Frontal cortex (tissue), 4 donors: Measurements from ENCODE around the gene PROM1. TPM values are rescaled to one million over a fixed set of nuclear protein-coding genes. Genes with fewer than 3 reads are reported as not detected.

Source experiments
- DNase-seq, 2 donors: peaks; one replicate each; pipeline ENCODE4 v3.0.0; 2012; ENCODE audit warnings: low spot score in 2 of 2
- FAIRE-seq: peaks from 2 replicates; lab custom pipeline; 2012; peaks lifted over from hg19 to GRCh38; lab: Jason Lieb, UNC
- total RNA-seq: library from RNA; depleted of rRNA; stranded (reverse); fragments of >200 nt; gene quantifications from one replicate; pipeline ENCODE4 v1.2.3, GENCODE V29; 2014
- donor health status: control.
- donor health status: control.
- donor health status: control.

Gene PROM1
- total RNA-seq, 1 donor from 2014 or later = 87.6 TPM

DNA sequence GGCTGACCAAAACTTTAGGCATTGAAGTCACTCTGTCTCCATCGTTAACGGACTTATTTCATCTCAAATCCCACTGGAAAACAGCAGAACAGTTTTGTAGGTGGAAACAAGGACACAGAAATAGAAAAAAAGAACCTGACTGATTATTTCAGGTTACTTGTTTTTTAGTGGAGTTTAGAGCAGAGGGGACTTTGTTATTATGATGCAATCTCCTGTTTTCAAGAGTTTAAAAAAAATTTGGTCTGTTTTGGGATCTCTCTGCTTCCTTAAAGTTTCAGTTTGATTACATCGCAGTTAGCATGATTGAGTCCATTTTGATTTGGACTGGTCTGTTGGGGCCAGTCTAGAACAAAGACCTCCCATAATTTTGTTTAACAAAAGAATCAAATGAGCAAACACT is 13.6 kb downstream of the PROM1 start:
- FAIRE-seq = no peak
- DNase-seq = no peak

DNA sequence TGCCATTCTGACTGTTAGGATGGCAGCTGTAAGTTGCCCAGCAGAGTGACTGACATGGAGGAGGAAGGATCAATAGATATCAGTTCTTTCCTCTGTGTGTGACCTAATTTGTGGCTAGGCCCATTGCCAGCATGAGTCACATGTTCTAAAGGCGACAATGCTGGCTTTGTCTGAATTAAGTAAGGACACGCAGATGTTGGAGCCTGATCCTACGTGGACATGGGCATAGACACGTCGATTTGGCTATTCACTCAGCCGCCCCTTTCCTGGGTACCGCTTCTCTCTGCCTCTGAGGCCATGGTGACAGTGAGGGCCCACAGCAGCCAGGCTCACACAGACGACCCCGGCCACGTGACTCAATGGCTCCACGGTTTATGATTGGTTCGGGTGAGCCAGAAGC is 16.3 kb downstream of the PROM1 start:
- no peak for DNase-seq
- FAIRE-seq = no peak

DNA sequence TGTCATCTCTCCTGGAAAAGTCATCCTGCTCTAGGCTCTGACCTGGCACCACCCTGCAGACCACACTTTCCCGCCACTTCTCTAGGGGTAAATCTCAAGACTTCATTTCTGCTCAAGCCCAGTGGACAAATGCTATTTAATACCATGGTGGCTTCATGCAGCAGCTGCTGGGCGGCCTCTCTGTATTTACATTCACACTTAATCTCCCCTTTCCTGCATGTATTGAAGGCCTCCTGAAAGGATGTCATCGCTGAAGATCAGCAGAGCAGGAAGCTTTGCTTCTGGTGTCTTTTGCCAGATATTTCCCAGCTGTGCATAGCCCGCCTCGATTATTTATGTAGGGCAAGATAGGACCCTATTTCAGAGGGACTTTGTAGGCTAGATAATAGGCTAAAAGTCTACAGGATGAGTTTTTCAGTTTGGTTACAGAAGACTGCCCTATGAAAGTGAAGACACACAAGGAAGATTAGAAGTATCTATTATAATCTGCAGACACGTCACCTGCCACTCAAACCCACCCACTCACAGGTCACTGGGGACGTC is 17.2 kb downstream of the PROM1 start:
- no peak for FAIRE-seq

DNA sequence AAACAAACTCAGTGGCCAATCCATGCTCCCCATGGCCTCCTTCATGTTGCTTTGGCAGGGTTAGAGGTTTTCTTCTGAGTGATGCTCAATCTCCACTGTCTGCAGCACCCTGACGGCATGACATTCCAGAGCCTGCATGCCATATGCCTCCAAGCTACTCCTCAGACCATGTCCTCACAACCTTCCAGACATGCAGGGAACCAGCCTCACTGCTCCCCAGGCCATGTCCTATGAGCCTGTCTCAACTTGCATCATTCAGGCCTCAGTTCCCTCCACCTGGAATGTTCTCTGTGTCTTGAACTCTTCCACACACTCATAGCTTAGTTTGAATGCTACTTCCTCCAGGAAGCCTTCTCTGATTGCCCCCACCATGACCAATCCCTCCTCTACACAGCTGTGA is 18.8 kb downstream of the PROM1 start:
- no peak for FAIRE-seq

More for the DNA sequence above, 17.2 kb downstream of the PROM1 start:
- DNase-seq = no peak

DNA sequence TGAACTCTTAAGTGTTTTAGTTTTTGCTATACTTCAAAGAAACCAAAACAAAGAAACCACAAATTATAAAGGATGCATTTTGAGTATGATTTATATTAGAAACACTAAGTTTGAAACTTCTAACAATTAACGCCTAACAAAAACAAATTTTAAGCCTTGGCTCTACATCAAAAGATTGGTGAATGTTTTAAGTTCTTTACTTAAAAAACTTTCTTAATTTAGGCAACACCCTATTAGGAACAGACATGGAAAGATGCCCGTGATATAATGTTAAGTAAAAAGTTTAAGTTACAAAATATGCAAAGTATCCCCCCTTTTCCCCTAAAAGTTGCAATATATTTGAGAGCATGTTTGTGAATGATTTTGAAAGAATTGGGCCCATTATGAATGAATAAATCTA is 21.2 kb downstream of the PROM1 start:
- no peak for DNase-seq
- FAIRE-seq = no peak

More for the DNA sequence above, 18.8 kb downstream of the PROM1 start:
- DNase-seq = no peak

DNA sequence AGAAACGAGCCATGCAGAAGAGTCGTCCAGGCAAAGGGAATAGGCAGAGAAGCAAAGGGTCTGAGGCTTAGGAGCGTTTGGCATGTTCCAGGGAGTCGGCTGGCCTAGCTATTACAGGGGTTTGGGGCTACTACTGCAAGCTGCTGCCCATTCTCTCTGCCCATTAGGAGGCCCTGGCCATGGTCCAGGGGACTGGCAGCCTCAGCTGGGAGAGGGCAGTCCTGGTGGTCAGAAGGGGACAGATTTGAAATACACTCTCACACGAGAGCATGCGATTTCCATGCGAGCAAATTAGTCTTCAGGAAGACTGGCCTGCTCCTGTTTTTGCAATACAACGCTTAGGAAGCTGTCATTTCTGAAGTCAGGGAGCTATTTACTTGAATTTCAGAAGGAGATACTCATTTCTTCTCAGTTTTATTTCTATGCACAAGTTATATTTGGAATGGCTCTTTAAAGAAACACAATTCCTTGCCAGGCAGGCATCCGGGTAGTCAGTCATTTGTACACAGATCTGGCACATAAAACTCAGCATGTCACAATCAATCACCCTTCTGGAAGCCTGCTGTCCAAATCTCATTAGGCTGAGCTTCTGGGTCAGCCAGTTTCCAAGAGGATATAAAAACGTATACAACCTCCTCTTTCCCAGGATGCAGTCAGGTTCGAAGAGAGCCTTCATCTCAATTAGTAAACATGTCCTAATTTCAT is 27.0 kb downstream of the PROM1 start:
- FAIRE-seq (no peak), DNase-seq (no peak)

DNA sequence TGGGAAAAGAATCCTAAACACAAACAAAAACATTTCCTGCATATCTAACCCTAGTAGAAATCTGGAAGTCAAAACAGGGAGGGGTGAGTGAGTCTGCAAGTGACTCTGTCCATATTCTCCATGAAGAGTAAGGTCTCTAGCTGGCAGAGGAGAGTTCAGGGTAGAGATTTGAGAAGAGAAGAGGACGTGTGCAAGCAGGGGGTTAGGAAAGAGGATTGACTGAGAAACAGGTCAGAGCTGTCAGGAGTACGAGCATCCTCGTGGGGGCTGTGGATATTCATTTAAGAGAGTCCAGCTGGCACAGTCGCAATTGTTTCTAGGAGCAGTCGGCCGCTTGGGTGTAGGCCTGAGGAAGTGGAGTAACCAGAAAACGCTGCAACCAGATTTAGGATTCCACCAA is 27.9 kb downstream of the PROM1 start:
- FAIRE-seq (no peak), DNase-seq (no peak)

DNA sequence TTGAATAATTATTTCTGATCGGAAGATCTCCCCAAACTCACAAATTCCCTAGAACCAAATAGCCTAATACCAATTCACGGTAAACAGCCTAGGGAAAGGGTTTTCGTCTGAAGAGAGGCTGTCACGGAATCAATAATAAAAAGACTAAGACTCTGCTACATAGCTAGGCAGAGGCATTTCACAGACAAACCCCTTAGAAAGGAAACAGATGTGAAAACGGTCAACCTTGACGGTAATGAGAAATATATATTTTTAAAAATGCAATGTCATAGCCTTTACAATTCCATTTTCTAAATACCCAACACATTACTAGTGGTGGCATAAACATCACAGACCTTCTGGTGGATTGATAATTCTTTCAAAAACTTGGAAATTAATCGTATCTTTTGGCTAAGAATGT is 28.4 kb downstream of the PROM1 start:
- no peak for FAIRE-seq

DNA sequence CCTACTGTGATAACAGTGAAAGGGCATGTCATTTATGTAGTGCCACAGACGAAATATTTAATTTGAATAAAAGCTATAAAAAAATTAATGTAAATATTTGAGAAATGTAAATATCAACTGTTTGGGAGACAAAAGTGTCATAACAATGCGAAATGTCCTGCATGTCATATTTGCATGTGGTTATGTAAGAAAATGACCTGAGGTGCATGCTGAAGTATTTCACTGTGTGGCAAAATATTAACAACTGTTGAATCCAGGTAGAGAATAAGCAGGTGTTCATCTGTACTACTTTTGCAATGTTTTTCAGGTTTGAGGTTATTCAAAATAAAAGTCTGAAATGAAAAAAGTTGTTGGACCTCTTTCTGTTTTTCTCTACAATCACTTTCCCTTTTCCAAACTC is 30.9 kb downstream of the PROM1 start:
- FAIRE-seq = no peak
- no peak for DNase-seq

More for the DNA sequence above, 28.4 kb downstream of the PROM1 start:
- DNase-seq = no peak

DNA sequence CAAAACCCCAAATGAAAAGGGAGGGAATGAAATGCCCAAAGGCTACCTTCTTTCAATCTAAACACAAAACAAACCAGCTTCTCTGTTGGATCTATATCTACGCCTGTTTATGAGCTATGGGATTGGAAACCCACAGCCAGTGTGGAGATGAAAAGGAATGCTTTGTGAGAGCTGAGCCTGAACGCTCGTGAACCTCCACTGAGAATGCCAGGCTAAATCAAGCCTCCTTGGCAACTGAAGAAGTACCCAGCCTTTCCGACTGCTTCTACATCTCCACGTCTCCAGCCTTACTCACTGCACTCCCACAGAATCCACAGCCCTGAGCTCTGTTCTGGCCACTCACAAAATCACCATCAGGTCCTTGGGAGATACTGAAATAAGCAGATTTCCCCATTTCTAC is 31.8 kb downstream of the PROM1 start:
- DNase-seq = no peak
- no peak for FAIRE-seq

DNA sequence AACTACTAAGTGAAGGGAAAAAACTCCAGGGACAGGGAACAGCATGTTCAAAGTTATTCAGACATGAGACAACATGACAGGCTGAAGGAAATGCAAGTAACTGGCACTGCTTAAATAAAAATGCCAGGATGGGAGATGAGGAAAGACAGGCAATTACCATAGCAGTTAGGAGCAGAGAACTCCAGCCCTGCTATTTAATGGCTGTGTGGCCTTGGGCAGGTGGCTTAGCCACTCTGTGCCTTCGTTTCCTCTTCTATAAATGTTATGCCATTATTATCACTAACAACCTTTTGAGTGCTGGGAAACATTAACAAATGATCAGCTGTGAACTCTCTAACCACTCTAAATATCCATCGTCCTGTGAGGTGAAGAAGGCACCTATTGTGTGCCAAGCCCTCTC is 32.7 kb downstream of the PROM1 start:
- FAIRE-seq (no peak), DNase-seq (no peak)

DNA sequence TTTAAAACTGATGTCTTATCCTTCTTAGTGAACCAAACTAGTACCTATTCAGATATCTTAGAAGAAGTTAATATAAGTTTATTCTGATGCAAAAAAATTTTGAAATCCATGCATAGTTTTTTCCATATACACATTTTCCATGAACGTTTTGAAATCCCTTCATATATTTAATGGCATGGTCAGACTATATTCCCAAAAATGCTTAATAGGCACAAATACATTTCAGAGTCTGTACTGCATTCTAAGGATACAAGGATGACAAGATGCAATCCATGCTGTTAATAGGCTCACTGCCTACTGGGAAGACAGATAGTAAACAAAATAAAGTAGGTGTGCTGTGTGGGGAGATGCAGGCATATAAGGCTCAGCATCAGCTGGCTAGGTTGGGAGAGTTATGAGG is 33.2 kb downstream of the PROM1 start:
- no peak for FAIRE-seq
- no peak for DNase-seq

DNA sequence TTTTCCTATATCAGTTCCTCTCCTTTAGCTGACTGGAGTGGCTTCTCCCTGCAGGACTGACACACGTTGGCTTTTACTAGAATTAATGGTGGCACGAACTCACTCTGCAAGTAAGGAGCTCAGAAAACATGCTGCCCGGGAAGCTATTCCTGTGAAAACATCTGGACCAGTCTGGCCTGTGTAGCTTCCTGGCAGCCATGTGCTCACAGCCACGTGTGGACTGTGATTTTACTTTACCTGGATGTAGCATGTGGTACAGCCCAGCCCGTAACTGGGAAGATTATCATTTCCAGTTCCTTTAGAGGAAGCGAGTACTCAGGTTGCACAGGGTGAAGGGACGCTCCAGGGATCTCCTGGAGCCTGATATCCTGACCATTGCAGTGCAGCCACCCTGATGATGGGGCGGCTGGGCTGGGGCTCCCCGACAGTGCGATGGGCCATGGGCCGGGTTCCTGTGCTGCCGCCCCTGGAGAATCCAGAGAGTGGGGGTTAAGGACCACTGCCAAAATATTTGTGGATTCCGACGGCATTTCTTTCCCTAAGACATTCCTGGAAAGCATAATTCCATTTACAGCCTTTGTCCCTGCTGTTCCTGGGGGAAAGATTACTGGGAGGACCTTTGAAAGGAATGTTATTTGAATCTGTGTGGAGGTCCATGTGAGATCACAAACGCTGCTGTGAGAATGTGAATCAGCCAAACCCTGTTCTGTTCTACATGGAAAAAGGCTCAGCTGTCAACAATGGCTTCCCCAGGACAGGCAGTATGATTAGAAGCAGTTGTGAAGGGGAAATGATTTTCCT is 35.0 kb downstream of the PROM1 start:
- FAIRE-seq (no peak), DNase-seq (no peak)

DNA sequence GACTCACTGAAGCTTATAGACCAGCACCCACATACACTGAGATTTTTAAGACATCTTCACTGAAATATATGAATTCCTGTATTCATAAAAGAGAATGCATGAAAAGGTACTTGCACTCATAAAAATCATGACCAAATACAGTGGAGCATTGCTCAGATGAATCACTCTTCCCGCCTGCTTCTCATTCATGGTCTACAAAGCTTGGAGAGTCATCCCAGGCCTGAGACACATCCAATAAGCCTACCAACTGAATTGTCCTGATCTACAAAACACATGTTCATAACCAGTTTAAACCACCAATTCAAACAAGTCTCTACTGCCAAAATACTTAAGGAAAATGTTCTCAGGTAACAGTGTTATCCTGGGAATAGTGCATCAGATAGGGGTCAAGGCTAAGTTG is 38.1 kb downstream of the PROM1 start:
- DNase-seq = no peak
- no peak for FAIRE-seq

DNA sequence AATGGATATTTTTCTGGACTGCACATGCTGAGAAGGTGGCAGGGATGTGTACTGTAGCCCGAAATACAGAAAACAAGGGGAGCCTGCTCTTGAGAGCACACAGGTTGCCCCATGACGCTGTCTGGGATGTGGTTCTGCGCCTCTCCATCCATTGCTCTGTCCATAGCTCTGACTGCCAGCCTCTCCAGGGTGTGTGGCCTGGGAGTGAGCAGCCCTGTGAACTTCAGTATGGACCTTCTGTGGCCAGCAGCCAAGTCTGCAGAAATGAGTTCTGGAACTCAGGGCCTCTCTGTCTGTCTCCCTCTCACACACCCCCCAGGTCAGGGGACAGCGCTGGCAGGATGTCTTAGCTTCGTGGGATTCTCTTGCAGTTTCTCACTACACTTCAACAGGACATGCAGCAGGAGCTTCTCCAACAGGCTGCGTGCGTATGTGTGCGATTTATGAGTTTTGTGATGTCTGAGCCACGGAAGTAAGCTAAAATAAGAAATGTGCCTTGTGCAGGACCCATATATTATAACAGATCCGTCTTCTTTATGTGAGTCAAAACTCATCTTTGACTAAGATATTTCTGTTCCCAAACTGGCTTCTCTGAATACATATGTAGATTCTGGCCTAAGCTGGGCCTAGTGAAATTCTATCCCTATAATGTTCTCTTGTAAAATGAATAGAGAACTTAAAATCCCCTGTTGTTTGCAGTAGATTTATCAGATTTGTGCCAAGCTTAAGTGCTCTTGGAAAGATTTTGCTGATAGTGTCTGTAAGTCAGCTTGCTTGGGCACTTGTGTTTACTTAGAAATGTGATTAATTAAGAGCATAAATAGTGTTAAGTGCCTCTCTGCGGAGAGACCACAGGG is 40.0 kb downstream of the PROM1 start:
- no peak for DNase-seq
- no peak for FAIRE-seq

DNA sequence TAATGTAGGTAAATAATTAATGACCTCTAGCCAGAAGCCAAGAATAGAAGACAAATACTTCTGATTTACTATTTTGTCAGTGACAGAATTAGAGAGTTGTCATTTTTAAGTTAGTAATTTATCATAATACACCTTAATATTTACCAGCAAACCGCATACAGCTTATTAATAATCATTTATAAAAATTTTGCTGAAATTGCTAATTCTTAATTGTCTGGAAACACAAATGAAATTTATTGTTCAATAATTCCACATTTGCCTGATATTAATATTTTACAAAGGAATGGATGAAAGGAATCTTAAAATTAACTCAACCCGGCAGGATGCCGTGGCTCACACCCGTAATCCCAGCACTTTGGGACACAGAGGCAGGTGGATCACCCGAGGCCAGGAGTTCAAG is 44.7 kb downstream of the PROM1 start:
- DNase-seq (no peak), FAIRE-seq (no peak)

DNA sequence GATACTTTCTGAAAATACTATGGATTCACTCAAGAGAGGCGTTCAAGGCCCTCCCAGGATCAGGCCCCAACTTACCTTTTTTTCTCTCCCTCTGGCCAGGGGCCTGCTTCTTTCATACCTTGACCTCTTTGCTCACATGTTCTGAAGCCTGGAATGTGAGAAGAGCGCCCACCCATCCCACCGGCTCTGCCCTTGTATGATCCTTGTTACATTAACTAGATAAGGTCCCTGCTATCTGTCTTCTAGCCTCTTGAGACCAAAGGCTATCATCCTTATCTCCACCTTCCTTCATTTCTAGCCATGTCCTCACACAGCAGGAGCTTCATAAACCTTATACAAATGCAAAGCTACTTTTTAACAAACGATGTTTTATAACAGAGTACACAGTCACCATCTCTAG is 45.9 kb downstream of the PROM1 start:
- DNase-seq (no peak), FAIRE-seq (no peak)

DNA sequence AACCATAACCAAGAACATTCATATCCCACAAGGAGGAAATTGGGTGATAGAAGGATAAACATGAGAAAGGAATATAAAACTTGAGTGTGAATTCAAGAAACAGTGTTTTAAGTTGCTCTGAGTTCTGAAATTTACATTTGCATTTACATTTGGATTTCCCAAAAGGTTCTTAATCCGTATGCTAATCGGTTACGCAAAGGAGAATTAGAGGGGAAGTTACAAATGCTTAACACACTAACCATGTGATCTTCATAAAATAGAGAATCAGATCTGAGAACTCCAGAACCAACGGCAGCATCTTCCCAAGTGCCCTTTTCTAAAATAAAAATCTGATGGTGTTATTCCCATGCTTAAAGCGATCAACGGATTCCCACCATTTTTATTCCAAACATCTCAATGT is 48.0 kb downstream of the PROM1 start:
- DNase-seq (no peak), FAIRE-seq (no peak)

DNA sequence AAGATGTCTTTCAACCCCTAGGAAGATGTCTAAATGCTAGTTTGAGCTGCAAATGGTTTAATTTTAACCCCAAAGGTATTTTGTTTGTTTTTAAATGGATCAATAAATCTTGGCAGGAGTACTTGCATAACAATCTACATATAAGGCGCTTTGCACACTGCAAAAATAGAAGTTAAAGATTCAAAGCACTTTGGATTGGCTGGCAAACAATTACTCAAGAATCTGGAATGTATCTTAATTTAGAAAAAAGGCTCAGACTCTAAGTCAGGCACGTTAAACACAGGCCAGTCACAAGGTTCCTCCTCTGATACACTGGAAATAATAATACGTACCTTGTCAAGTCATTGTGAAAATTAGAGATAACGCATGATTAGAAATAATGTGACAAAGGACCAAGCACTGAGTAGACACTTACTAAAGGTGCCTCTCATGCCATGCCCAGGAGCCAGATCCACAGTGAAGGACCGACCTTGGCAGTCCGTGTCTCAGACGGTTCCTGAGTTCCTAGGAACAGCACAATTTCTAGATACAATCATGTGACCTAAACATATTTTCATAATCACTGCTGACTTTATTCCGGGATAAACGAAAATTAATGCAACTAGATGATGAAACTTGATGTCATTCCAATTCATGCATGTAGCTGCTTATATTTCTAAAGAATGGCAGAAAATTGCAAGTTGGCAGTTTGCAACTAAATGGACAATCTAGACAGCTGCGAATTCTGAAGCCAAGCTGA is 49.6 kb downstream of the PROM1 start:
- FAIRE-seq = no peak

DNA sequence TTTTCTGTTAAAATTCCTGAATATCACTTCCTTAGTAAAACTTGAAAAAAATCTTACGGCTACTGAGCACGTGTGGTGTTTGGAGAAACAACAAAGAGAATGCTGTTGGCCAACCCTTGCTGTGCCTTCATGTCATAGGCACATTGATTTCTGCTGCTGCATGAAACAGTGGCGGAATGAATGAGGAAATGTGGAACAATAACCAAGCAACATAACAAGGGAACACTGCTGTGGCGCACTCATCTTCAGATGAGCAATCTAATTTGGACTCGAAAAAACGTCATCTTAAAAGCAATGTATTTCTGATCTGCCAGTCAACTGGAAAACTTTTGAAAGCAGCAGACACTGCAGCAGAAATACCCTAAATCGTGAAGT is 51.4 kb downstream of the PROM1 start:
- FAIRE-seq (no peak), DNase-seq (no peak)

More for the DNA sequence above, 49.6 kb downstream of the PROM1 start:
- DNase-seq = no peak
